CD4-positive, alpha-beta T cell (primary cell): ENCODE data around the gene CAMTA1. TPM values are rescaled to one million over a fixed set of nuclear protein-coding genes. Genes with fewer than 3 reads are reported as not detected.

Experiments used
- ATAC-seq: fragments of 200-7000 bp; cut with Tn5 transposase; one replicate; pipeline ENCODE4 v1.10.0; 2022; ENCODE audit warnings: mild to moderate bottlenecking; ENCODE audit not compliant: poor library complexity
- CTCF ChIA-PET: fragments of 350-600 bp; sonication (Branson Sonifier 250); formaldehyde crosslinking; loops from one replicate; lab custom pipeline; 2021; ENCODE audit warnings: antibody characterized with exemption, inconsistent platforms; lab: Charles Lee
- POLR2A ChIA-PET: fragments of 350-600 bp; sonication (Branson Sonifier 250); formaldehyde crosslinking; loops from one replicate; lab custom pipeline; 2021; ENCODE audit warnings: antibody characterized with exemption, inconsistent platforms; lab: Charles Lee
- DNase-seq, 14 experiments: peaks; one replicate each; pipeline ENCODE4 v3.0.0-alpha.2; 2013 to 2020; ENCODE audit warnings: mixed read lengths in 2 of 14
- H3K27ac ChIP-seq, 2 donors: one replicate each; pipeline versions ENCODE4 v1.5.1 to v1.7.0; 2013; ENCODE audit warnings: low read length in 2 of 2, low read depth in 1 of 2, mild to moderate bottlenecking in 1 of 2
- H3K27me3 ChIP-seq, 2 experiments: 1 replicate in 1 of 2; 2 replicates in 1 of 2; pipeline versions ENCODE4 v1.6.1 to v1.7.0; 2013; ENCODE audit warnings: low read length in 2 of 2, control low read depth in 1 of 2, mild to moderate bottlenecking in 1 of 2, moderate library complexity in 1 of 2; ENCODE audit not compliant: insufficient read depth in 2 of 2, control insufficient read depth in 1 of 2
- H3K36me3 ChIP-seq: one replicate; pipeline ENCODE4 v1.6.1; 2013; ENCODE audit warnings: low read length, control low read depth; ENCODE audit not compliant: insufficient read depth
- H3K4me1 ChIP-seq: one replicate; pipeline ENCODE4 v1.6.1; 2013; ENCODE audit warnings: low read length, control low read depth; ENCODE audit not compliant: insufficient read depth
- H3K4me3 ChIP-seq: one replicate; pipeline ENCODE4 v1.5.1; 2013; ENCODE audit warnings: mild to moderate bottlenecking, low read length, moderate library complexity
- H3K9me3 ChIP-seq, 2 experiments: 1 replicate in 1 of 2; 2 replicates in 1 of 2; pipeline versions ENCODE4 v1.6.1 to v1.7.0; 2013; ENCODE audit warnings: low read length in 2 of 2, mild to moderate bottlenecking in 2 of 2, control low read depth in 1 of 2, moderate library complexity in 1 of 2; ENCODE audit not compliant: control insufficient read depth in 1 of 2, insufficient read depth in 1 of 2
- H3K27ac Mint-ChIP-seq: one replicate; pipeline ENCODE4 v1.8.0; 2020; ENCODE audit warnings: mixed read lengths
- H3K27me3 Mint-ChIP-seq: one replicate; pipeline ENCODE4 v1.8.0; 2021; ENCODE audit warnings: mixed read lengths
- H3K36me3 Mint-ChIP-seq: one replicate; pipeline ENCODE4 v1.8.0; 2021; ENCODE audit warnings: low read depth, mixed read lengths
- H3K4me1 Mint-ChIP-seq: one replicate; pipeline ENCODE4 v1.8.0; 2021; ENCODE audit warnings: low read depth, mixed read lengths
- H3K4me3 Mint-ChIP-seq: one replicate; pipeline ENCODE4 v1.8.0; 2020; ENCODE audit warnings: mild to moderate bottlenecking, mixed read lengths
- H3K9me3 Mint-ChIP-seq: one replicate; pipeline ENCODE4 v1.8.0; 2020; ENCODE audit warnings: mixed read lengths
- intact Hi-C, 2 experiments: fragments of 100-400 bp; cut with DNase I in 1 of 2; cut with micrococcal nuclease in 1 of 2; formaldehyde crosslinking; loops; one replicate each; pipeline versions ENCODE4 v1.15.1 to v1.9.0; 2023 to 2025; cut with DNase I, micrococcal nuclease
- total RNA-seq, 174 experiments: library from RNA in 2 of 174; stranded (reverse) in 2 of 174; gene quantifications; one replicate each; pipeline ENCODE4 v1.2.3 and lab custom pipeline; 2021 to 2026
- TF ChIP-seq, protein P1 (sequence below): fragments of 200-600 bp; IDR thresholded peaks from one replicate; pipeline ENCODE4 v1.8.0; 2022; ENCODE audit warnings: antibody characterized with exemption, mild to moderate bottlenecking

CAMTA1 gene
- total RNA-seq, 2 experiments from 2014 or later: 38.6 to 39.3 TPM

DNA sequence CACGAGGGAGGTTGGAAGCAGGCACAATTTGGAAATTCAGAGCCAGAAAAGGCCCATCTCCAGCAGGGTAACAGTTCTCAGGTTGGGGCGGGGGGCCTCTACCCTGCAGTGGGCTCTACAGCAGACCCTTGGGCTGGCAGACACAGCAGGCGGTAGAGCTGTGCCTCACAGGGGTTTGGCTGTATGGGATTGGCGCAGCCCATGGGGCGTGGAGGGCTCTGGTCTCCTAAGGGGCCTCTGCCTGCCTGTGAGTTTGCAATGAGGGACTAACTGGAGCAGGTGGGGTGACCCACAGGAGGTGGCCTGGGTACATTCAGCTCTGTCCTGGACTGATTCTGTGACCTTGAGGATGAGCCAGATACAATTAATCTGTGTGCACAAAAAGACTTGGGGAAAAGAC is 124.1 kb downstream of the CAMTA1 start:
- H3K27ac ChIP-seq: no peak overlapping the region
- no peaks in the 10 kb centered on the region for H3K36me3 ChIP-seq
- H3K9me3 Mint-ChIP-seq: peaks cover 3% of the 10 kb centered on the region
- H3K4me3 Mint-ChIP-seq: no peak overlapping the region
- peaks cover 4 to 5% of the 10 kb centered on the region in 2 experiments for H3K27me3 ChIP-seq
- TF ChIP-seq, protein P1, sequence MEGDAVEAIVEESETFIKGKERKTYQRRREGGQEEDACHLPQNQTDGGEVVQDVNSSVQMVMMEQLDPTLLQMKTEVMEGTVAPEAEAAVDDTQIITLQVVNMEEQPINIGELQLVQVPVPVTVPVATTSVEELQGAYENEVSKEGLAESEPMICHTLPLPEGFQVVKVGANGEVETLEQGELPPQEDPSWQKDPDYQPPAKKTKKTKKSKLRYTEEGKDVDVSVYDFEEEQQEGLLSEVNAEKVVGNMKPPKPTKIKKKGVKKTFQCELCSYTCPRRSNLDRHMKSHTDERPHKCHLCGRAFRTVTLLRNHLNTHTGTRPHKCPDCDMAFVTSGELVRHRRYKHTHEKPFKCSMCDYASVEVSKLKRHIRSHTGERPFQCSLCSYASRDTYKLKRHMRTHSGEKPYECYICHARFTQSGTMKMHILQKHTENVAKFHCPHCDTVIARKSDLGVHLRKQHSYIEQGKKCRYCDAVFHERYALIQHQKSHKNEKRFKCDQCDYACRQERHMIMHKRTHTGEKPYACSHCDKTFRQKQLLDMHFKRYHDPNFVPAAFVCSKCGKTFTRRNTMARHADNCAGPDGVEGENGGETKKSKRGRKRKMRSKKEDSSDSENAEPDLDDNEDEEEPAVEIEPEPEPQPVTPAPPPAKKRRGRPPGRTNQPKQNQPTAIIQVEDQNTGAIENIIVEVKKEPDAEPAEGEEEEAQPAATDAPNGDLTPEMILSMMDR: no peak
- H3K27me3 Mint-ChIP-seq: peaks cover 25% of the 10 kb centered on the region
- H3K4me1 ChIP-seq: peaks cover 4% of the 10 kb centered on the region
- intact Hi-C loops: no loop called here
- DNase-seq: no peak
- no peaks in the 10 kb centered on the region for H3K4me1 Mint-ChIP-seq
- ChIA-PET CTCF (no interaction called here), POLR2A (no interaction called here)
- no peak overlapping the region for H3K27ac Mint-ChIP-seq
- no peak overlapping the region for H3K4me3 ChIP-seq
- no peak for ATAC-seq
- H3K36me3 Mint-ChIP-seq: no peaks in the 10 kb centered on the region
- peaks cover 0 to 13% of the 10 kb centered on the region in 2 experiments for H3K9me3 ChIP-seq

DNA sequence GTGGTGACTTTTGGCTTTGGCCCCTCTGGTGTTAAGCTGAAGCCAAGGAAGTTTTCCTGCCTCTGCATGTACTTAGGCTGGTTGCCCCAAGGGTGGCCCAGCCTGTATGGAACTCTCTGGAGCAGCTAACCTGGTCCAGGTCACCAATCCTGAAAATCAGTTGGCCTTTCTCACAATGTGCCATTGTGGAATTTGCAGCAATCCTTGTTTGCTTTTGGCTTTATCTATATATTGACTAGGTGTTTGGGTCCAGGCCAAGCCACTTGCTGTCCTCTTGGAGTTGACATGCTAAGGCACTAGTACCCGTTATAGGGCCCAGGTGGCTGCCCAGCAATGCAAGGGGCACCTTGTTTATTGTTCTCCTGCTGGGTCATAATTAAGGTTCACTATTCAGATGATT is 124.6 kb downstream of the CAMTA1 start:
- TF ChIP-seq, protein P1: no peak

DNA sequence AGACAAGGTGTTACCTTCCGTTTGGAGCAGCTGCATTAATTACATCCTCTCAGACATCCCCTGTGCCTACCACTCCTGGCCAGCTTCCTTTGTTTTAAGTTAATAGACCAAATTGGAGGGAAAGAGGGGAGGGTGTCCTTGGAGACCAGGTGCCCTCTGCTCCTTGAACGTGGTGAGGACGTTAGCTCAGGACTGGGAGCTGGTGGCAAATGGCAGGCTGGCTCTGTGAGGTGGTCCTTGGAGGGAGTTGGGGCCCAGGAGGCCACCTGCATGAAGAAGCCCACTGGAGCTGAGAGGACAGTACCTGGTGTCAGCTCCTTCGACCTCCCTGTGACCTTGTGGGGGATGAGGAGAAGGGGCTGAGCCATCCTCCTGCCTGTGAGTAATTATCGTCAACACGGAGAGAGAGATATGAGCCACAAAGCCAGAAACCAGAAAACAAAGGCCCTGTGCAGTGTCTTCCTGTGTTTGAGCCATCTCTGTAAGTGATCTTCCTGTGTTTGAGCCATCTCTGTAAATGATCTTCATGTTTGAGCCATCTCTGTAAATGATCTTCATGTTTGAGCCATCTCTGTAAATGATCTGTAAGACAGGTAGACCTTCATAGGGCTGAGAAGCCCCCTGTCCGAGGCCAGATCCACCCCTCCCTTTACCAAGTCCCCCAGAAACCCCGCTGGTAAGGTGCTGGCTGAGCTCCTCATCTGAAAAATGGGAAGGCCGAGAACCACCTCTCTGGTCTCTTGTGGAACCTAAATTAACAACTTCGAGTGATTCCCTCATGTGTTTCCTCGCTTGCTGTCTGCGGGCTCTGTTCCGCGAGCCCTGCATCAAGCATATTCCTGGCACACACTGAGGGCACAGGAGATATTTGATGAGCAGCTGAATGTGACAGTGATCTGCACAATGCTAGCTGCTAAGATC is 126.0 kb downstream of the CAMTA1 start:
- no peaks in the 10 kb centered on the region for H3K36me3 ChIP-seq
- no peak overlapping the region for H3K4me3 ChIP-seq
- H3K27me3 ChIP-seq: peaks cover 12 to 20% of the 10 kb centered on the region in 2 experiments
- TF ChIP-seq, protein P1: no peak
- H3K4me1 Mint-ChIP-seq: no peaks in the 10 kb centered on the region
- no peaks in the 10 kb centered on the region for H3K36me3 Mint-ChIP-seq
- peaks cover 4% of the 10 kb centered on the region for H3K4me1 ChIP-seq
- intact Hi-C loops: no loop called here
- H3K27ac Mint-ChIP-seq: no peak overlapping the region
- ATAC-seq (no peak), DNase-seq (no peak)
- POLR2A ChIA-PET: no interaction called here
- H3K27ac ChIP-seq: no peak overlapping the region
- peaks cover 3% of the 10 kb centered on the region for H3K9me3 Mint-ChIP-seq
- peaks cover 0 to 19% of the 10 kb centered on the region in 2 experiments for H3K9me3 ChIP-seq
- no peak overlapping the region for H3K4me3 Mint-ChIP-seq
- CTCF ChIA-PET: no interaction called here
- H3K27me3 Mint-ChIP-seq: peaks cover 34% of the 10 kb centered on the region

More for the DNA sequence above, 124.6 kb downstream of the CAMTA1 start:
- no peak for DNase-seq
- Mint-ChIP-seq H3K27ac (no peak overlapping the region), H3K27me3 (peaks cover 26% of the 10 kb centered on the region), H3K4me1 (no peaks in the 10 kb centered on the region), H3K36me3 (no peaks in the 10 kb centered on the region), H3K4me3 (no peak overlapping the region), H3K9me3 (peaks cover 3% of the 10 kb centered on the region)
- H3K9me3 ChIP-seq: peaks cover 0 to 18% of the 10 kb centered on the region in 2 experiments
- H3K4me3 ChIP-seq: no peak overlapping the region
- H3K4me1 ChIP-seq: peaks cover 4% of the 10 kb centered on the region
- H3K27me3 ChIP-seq: peaks cover 4 to 9% of the 10 kb centered on the region in 2 experiments
- no peaks in the 10 kb centered on the region for H3K36me3 ChIP-seq
- no peak for ATAC-seq
- CTCF ChIA-PET: no interaction called here
- intact Hi-C loops: no loop called here
- POLR2A ChIA-PET: no interaction called here
- no peak overlapping the region for H3K27ac ChIP-seq
